ENCODE results near the gene FAM83E. TPM values are rescaled to one million over a fixed set of nuclear protein-coding genes. Genes with fewer than 3 reads are reported as not detected.

FAM83E gene
- total and polyA plus RNA-seq, 2 of the 8 experiments (the other 6 are each of a cell fraction or from before 2014, with no cell fraction given) = 1.8 to 5.3 TPM

DNA sequence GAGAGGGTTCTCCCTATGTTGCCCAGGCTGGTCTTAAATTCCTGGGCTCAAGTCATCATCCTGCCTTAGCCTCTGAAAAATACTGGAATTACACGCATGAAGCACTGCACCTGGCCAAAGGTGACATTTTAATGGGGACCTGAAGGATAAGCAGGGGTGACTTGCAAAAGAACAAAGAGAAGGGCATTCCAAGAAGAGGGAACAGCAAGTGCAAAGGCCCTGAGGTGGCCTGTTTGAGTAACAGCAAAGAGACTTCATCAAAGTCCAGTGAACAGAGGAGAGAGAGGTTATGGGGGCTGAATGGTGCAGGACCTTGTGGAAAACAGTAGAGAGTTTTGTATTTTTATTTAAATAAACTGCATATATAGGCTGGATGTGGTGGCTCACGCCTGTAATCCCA lies 27.0 kb upstream of the FAM83E start:
- no peak overlapping the region for H2BK12ac ChIP-seq (ENCODE audit: low read depth, low read length)
- H2BK20ac ChIP-seq (ENCODE audit: low read length) = no peak overlapping the region
- no peak overlapping the region for H2BK15ac ChIP-seq (ENCODE audit: low read length)
- H3K9ac ChIP-seq (replicated peaks in 1 of 4; ENCODE audit: extremely low read depth in 1 of 4, low read depth in 3 of 4, low read length in 3 of 4) = no peak overlapping the region
- TF ChIP-seq CBX5 (IDR thresholded peaks at IDR 0.05; ENCODE audit: low read depth, low read length) = no peak
- peaks cover 5 to 22% (median 10%) of the 10 kb centered on the region in 4 experiments for H3K4me1 ChIP-seq (replicated peaks in 1 of 4; ENCODE audit: control insufficient read depth in 3 of 4, insufficient read depth in 4 of 4, low read length in 3 of 4)
- no peaks in the 10 kb centered on the region for H3K9me3 ChIP-seq (ENCODE audit: insufficient read depth in 2 of 2, low read depth in 1 of 2, low read length in 1 of 2)
- 100% methylated on average over 2 of the region's 2 CpGs; no CpG with 5 or more reads in 1 of the 2 experiments for whole genome bisulfite sequencing, 2 experiments (ENCODE audit: extremely low coverage in 1 of 2, insufficient coverage in 1 of 2, insufficient read length in 1 of 2, insufficient replicate concordance in 2 of 2, low coverage in 1 of 2, low lambda C conversion rate in 2 of 2, missing lambda C conversion rate in 1 of 2)
- no peak overlapping the region for H4K91ac ChIP-seq (replicated peaks; ENCODE audit: insufficient read length, low read length)
- FAIRE-seq (no peak), DNase-seq (ENCODE audit: low read depth in 1 of 2, low spot score in 2 of 2) (no peak)
- no peak overlapping the region for H3K14ac ChIP-seq (ENCODE audit: insufficient read length)
- H3K23ac ChIP-seq (ENCODE audit: insufficient read length) = no peak overlapping the region
- no peaks in the 10 kb centered on the region for H3K27me3 ChIP-seq (replicated peaks in 1 of 4; ENCODE audit: control insufficient read depth in 3 of 4, extremely low read depth in 1 of 4, insufficient read depth in 3 of 4, low read length in 3 of 4)
- H3K18ac ChIP-seq (ENCODE audit: extremely low read depth, low read length) = no peak overlapping the region
- no peak overlapping the region for H3K56ac ChIP-seq (replicated peaks; ENCODE audit: insufficient read length, low read depth, low read length)
- CTCF ChIA-PET (ENCODE audit: partially characterized antibody) = interaction anchor here (0.6 to 1.4 kb wide), 2 partner anchors 12 to 203 kb away, joined by 3 to 4 read pairs; no protein-coding TSS in a partner anchor
- no peaks in the 10 kb centered on the region for H3K36me3 ChIP-seq (ENCODE audit: control insufficient read depth in 2 of 4, insufficient read depth in 4 of 4, low read length in 3 of 4)
- peaks cover 0 to 11% of the 10 kb centered on the region in 2 experiments; a peak in 2 of 4 replicates for H3K79me2 ChIP-seq (ENCODE audit: control insufficient read depth in 1 of 2, insufficient read depth in 2 of 2, low read length in 2 of 2)
- H3K4ac ChIP-seq (replicated peaks; ENCODE audit: insufficient read length, low read depth, low read length) = no peak overlapping the region
- H4K20me1 ChIP-seq (replicated peaks in 1 of 2; ENCODE audit: control insufficient read depth in 1 of 2, insufficient read depth in 2 of 2, low read length in 2 of 2) = no peaks in the 10 kb centered on the region
- H3K79me1 ChIP-seq (ENCODE audit: low read depth, low read length) = no peaks in the 10 kb centered on the region
- no peak overlapping the region for H4K8ac ChIP-seq (ENCODE audit: extremely low read depth, insufficient read depth, low read length)
- no peak overlapping the region for H3K4me3 ChIP-seq (ENCODE audit: extremely low read depth in 1 of 4, insufficient read depth in 2 of 4, low read depth in 3 of 4, low read length in 4 of 4)
- POLR2A ChIA-PET (ENCODE audit: partially characterized antibody) = interaction anchor here (0.7 to 5.6 kb wide), 5 partner anchors 11 to 54 kb away, joined by 3 to 28 read pairs (median 3); partner anchors contain the start of genes FUT2 and SPHK2
- no peak overlapping the region for H2AFZ ChIP-seq (ENCODE audit: low read length)
- no peak overlapping the region for H4K5ac ChIP-seq (ENCODE audit: insufficient read length, low read depth, low read length)
- H3K27ac ChIP-seq (ENCODE audit: low read depth, low read length) = no peak overlapping the region
- H2AK5ac ChIP-seq (ENCODE audit: low read depth, low read length) = no peak overlapping the region
- H2BK5ac ChIP-seq (ENCODE audit: low read depth, low read length) = no peak overlapping the region
- H2BK120ac ChIP-seq (replicated peaks; ENCODE audit: low read depth, low read length) = no peak overlapping the region
- no peak overlapping the region for H3K4me2 ChIP-seq (ENCODE audit: insufficient read depth in 1 of 2, low read depth in 2 of 2, low read length in 2 of 2)
- H3K23me2 ChIP-seq (ENCODE audit: low read depth, low read length) = peaks cover 21% of the 10 kb centered on the region
